ENCODE results near the gene EIF1.

DNA sequence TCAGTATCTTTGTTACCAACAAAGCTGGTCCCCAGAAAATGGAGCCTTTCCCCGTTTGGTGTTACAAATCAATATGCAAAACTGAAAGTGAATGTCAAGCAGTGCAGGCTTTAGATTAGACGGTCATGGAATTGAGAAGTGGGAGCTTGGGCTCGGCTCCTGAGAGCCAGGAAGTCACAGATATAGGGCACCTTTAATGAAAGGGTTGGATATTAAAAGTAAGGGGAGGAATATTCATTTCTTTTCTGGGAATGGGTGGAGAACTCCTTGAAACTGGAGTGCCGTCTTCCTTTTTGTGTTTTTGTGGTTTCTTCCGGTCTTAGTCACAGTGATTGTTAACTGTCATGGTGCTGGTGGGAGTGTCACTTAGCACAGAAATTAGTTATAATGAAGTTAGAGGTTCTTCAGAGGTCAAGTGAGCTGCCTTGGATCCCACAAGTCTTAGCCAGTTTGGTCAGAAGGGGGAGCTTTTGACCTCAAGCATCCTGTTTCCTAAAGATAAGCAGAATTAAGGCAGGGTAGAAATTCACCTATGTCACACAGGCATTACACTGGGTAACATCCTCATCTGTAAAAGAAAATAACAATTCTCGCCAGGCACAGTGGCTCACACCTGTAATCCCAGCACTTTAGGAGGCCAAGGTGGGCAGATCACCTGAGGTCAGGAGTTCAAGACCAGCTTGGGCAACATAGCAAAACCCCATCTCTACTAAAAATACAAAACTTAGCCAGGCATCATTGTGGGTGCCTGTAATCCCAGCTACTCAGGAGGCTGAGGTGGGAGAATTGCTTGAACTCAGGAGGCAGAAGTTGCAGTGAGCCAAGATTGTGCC lies 9.6 kb upstream of the EIF1 start:
- TF ChIP-seq, protein P1, sequence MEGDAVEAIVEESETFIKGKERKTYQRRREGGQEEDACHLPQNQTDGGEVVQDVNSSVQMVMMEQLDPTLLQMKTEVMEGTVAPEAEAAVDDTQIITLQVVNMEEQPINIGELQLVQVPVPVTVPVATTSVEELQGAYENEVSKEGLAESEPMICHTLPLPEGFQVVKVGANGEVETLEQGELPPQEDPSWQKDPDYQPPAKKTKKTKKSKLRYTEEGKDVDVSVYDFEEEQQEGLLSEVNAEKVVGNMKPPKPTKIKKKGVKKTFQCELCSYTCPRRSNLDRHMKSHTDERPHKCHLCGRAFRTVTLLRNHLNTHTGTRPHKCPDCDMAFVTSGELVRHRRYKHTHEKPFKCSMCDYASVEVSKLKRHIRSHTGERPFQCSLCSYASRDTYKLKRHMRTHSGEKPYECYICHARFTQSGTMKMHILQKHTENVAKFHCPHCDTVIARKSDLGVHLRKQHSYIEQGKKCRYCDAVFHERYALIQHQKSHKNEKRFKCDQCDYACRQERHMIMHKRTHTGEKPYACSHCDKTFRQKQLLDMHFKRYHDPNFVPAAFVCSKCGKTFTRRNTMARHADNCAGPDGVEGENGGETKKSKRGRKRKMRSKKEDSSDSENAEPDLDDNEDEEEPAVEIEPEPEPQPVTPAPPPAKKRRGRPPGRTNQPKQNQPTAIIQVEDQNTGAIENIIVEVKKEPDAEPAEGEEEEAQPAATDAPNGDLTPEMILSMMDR (conservative IDR thresholded peaks at IDR 0.05; ENCODE audit: low read length), result peak; percentile 52
- no peak for TF ChIP-seq EZH2phosphoT487 (IDR thresholded peaks at IDR 0.05; ENCODE audit: borderline replicate concordance, low read depth, low read length)

All from OCI-LY7 (cell line).